CMK (cell line): ENCODE measurements around the gene RREB1.

ENCODE experiments used
- DNase-seq: peaks from one replicate; pipeline ENCODE4 v3.0.0-alpha.2; 2010; ENCODE audit warnings: low read depth

RREB1 gene

DNA sequence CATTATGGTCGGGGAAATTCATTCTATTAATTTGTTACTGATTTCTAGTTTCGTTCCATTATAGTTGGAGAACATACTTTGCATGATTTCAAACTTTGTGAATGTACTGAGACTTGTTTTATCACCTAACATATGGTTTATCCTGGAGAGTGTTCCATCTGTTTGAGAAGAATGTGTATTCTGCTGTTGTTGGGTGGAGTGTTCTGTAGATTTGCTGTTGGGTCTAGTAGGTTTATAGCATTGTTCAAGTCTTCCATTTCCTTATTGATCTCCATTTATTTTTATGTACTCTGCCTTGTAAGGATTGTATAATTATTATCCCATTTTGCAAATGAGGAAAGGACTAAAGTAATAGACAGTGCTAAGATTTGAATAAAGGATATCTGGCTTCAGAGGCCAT, 85.4 kb downstream of the RREB1 start:
- DNase-seq, result no peak

DNA sequence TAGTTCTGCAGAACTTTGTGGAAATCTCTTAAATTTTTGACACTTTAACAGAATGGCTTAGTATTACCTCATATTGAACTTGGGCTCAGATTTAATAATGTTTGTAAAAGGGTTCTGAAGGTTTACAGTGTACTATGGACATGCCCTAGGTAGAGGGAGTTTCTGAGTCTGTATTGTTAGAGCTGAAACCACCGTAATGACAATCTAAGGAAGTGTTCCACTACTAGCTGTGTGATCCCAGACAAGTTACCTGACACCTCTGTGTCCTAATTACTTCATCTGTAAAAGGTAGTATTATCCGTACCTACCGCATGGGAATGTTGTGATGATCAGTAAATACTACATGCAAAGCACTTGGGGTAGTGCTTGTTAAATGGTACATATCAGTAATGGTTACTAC, 86.9 kb downstream of the RREB1 start:
- DNase-seq, result no peak

- no peak for DNase-seq
Measured at GRCh38 chr6:7195339-7196018, 87.7 kb downstream of the RREB1 start.

- DNase-seq, result no peak
Measured at GRCh38 chr6:7196019-7196402, 88.2 kb downstream of the RREB1 start.

DNA sequence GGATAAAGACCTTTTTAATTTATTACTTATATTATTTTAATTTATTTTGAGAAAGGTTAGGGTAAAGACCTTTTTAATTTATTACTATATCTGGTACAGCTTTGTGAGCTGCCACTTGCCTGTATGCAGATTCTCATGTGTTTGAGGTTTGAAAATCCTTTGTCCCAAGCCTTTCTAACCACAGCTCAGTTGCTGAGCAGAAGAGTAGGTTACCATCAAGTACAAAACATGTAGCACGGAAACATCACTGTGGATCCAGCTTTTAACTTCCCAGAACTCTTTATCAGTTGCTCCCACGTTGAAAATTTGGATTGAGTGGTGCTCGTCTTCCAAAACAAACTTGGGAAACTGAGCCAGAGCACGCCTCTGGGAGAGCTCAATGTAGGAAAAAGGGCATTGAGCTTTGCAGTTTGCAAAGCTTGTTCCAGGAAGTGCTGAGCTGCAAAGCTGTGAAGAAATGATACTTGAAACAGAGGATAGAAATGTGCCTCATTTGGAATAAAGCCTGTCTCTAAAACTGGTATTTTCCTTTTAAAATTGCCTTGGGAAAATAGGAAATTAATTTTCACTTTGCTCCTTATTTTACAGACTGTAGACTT, 89.0 kb downstream of the RREB1 start:
- no peak for DNase-seq

DNA sequence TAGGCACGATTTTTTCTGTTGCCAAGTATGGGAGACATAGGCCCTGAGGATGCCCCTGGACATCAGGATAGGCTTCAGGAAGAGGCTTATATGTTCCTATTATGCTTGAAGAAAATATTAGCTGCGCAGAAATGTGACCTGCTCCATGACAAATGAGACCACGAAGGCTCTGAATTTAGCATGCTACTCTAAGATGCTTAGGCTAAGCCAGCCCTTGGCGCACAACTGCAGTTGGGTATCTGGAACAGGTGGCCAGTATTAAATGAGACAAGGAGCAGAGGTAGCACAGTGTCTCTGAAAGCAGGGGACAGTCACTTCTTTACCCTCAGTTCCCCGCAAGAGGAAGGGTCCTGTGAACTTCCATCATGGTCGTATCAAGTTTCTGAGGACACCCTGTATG, 90.0 kb downstream of the RREB1 start:
- no peak for DNase-seq

DNA sequence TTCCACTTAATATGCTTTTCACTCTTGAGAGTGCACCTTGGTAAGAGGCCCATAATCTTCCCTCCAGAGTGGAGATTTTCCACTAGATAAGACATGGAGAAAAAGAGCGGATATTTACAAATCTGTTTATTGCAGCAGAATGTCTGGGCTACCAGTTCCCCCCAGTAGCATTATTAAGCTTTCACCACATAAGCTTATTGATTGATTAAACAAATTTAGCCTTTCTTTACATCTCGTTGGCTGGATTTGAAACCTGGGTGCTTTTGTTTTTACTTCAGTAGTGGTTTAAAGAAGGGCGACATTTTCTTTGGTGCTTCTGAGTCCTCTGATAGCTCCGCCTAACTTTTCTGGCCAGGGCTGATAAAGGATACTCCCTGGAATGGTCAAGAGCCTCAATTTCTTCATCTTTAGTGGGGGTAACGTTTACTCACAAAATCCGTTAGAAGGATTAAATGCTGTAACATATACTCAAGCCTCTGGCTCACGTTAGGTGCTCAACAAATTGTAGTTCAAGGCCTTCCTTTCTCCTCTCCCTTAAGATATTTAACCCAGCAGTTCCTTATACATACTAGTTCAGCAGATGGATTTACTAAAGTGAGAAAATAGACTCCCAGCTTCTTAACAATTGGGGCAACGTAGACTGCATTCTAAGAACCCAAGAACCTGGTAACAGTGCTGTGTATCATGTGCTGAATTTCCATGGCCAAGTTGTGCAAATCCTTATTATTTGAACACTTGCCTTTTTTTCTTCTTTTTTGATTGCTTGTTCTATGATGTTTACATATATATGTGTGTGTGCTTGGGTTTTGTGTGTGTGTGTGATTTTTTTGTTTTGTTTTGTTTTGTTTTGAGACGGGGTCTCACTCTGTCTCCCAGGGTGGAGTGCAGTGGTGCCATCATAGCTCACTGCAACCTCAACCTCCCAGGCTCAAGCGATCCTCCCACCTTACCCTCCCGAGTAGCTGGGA, 91.4 kb downstream of the RREB1 start:
- DNase-seq, result peak; percentile 55

GRCh38 chr6:7200598-7201443, 93.1 kb downstream of the RREB1 start:
- DNase-seq, result no peak

DNA sequence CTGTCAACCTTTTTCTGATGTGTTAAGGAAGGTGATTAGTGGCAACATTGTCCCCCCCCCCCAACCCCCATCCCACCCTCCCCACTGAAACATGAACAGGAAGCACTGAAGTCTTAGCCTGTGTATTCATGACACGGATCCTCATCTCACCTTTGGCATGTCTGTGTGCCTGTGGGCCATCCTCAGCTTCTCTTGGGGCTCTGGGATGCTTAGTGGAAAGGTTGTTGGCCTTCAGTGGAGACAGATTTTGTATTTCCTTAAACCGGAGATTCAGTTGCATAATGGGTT, 93.6 kb downstream of the RREB1 start:
- DNase-seq, result no peak

- DNase-seq, result peak; percentile 89
Measured at GRCh38 chr6:7201732-7202541, 94.2 kb downstream of the RREB1 start.

DNA sequence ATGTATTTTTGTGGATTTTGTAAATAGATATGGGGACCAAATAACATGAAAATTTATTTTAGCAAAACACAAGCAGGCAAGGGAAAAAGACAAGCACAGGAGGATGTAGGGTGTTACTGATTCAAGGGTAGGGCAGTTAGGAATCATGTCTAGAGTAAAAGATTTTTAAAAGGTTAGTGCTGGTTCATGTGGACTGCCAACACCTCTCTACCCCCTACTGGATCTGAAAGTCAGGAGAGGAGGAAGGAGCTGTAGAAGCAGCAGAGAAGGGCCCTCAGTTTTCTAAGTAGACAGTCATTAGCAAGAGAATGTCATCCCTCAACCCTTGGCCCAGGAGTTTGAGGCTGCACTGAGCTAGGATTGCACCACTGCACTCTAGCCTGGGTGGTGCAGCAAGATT, 95.2 kb downstream of the RREB1 start:
- no peak for DNase-seq

DNA sequence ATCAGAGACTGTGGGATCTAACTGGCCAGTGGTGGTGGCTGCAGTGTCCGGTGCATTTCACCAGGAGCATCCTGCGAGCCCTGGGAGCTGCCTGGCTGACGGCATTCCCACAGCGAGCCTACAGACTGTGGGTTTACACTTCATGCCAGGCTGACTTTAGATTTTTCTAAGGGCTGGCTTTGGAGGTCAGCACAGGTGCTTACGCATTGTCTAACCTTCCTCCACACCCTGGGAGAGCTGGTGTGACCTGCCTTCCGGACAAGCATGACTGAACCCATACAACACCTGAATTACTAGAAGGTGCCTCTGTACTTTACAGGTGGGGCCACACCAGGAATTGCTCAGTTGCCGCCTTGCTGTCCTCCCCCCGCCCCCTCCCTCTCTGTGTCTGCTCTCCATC, 96.2 kb downstream of the RREB1 start:
- DNase-seq, result no peak

DNA sequence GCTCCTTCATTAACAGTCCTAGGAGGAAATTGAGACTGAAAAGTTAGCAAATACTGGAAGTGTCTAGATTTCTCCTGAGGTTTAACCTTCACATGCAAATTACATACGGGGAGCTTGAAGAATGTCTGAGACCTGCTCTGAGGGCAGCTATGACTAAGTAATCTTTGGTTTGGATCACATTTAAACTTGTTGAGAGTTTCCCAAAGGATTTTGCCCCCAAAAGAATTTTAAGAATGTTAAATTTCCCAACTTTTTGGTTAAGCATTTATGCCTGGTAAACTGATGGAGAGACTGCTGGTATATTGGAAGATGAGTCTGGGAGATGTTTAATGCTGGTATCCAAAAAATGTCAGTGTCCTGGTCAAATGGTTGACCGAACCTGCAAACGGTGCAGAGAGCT, 97.0 kb downstream of the RREB1 start:
- no peak for DNase-seq

DNA sequence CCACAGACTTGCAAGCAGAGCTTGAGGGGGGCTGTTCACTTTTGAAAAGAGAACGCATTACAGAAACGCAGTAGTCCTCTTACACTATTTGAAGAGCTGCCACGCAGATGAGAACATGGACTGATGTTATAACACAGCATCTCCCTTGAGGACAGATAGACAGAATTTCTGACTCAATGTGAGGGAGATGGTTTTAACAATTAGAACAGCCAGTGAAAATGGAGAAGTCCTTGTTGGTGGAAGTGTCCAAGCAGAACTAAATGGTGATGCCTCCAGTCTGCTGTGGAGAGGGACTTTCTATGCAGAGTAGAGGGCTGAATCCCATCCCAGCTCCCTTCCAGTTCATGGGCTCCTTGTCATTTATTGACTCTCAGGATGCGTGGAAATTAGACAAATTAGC, 100.0 kb downstream of the RREB1 start:
- no peak for DNase-seq

GRCh38 chr6:7213416-7213815, 105.7 kb downstream of the RREB1 start:
- DNase-seq, result no peak

- DNase-seq, result no peak
Measured at GRCh38 chr6:7214468-7214867, 106.7 kb downstream of the RREB1 start.

DNA sequence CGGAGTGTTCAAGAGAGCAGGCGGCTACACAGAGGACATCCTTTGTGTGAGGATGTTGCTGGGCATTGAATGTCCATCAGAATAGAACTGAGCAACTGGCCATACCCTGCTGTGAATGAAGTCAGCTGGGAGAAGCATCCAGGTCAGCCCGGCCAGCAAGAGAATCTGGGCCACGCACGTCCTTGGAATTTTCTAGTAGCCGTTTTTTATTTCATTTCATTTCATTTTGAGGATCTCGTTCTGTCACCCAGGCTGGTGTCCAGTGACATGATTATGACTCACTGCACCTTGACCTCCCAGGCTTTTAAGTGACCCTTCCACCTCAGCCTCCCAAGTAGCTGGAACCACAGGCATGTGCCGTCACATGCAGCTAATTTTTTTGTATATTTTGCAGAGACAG, 107.4 kb downstream of the RREB1 start:
- no peak for DNase-seq

- no peak for DNase-seq
Measured at GRCh38 chr6:7215798-7216231, 108.1 kb downstream of the RREB1 start.

DNA sequence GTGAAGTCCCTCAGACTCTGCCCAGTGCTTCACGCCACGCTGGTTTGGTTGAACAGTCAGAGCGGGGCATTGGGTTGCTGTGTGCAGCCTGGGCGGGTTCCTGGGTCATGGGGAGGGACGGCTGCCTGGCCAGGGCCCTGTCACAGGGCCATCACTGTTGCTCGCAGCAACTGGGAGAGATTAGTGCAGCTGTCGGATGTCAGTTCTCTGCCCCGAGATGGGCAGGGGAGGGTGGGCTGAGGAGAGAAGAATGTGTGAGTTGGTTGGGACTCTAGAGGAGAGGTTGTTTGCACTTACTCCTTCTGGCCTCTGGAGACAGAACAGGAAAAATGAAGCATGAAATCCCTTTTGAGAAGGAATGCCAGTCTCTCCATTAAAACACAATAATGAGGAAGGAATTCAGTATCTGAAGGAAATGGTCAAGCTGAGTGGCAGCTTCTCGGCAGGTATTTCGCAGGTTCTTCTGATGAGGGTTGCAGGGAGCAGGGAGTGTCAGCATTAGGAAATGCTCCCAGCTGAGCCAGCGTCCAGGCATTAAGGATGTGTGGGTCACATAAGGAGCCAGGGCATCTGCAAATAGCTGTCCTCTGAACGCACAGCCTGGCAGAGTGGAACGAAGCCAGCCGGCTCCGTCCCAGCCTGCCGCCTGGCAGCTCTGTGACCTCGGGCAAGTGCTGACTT, 109.3 kb downstream of the RREB1 start:
- DNase-seq, result no peak

DNA sequence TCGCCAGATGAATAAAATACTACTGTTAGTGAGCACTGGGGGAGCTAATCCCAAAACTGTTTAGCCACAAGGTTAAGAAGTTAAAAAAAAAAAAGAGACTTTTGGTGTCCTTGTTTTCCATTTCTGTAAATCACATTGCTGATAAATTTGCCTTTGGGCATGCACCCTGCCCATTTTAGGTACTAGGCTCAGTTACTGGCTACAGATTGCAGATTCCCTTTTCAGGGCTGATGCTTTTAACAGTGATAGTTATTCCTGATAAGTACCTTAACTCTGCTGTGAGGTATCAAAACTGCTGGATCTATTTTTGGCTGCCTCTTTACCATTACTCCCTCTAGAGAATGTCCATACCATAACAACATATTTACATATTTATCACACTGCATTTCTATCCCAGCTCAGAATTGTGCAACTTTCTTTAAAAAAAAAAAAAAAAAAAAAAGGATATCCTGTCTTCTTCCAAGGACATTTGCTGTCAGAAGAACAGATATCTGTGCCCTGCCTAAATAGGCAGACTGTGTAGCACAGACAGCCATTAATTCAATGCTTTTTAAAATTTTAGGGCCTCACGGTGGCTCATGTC, 110.7 kb downstream of the RREB1 start:
- no peak for DNase-seq
